ENCODE data around the gene PNKP. TPM values are rescaled to one million over a fixed set of nuclear protein-coding genes. Genes with fewer than 3 reads are reported as not detected.

PNKP gene
- total and polyA plus RNA-seq, 10 of the 15 experiments (the other 5 are each of a cell fraction or from before 2014, with no cell fraction given): 2.9 to 82.3 (median 33.2) TPM

DNA sequence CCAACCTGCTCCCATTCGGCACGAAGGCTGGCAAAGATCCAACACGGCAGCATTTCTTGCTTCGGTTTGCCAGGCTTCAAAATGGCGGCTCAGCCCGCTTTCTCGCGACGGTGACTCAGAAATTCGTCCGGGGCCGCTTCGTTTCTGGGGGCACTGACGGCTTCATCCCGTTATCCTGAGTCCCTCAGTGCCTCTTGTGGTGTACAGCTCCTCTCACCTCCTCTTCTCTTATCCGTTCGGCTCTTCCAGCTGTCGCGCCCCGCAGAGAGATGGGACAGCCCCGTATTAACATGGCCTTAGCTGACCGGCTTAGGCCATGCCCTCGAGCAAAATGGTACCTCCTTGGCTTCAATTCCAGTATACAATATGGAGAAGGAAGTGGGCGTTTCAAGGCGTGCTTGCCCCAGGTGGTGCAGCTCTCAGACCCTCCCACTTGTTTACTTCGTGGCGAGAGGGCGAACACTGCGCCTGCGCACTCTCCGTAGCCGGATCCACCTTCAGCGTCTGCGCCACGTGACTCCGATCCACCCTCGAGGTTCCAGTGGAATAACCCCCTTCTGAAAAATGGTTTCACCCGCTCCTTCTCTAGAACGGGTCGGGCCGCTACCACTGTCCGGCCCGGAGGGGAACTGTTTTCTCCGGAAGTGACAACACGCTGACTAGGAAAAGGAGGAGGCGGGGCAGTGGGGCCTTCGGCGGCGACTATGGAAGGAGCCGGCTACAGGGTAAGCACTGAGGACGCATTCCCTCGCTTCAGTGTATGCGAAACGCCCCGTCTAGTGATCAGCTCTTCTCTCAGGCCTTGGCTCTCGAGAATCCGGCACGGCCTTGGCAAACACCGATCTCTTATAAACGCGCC is 9.9 kb upstream of the PNKP start, which contains the start of the genes AKT1S1 and TBC1D17 (continued):
- no peak for TF ChIP-seq NR2C2 (IDR thresholded peaks at IDR 0.05; ENCODE audit: borderline replicate concordance, control insufficient read depth, insufficient read length, low read depth)
- TF ChIP-seq SREBF2 (IDR thresholded peaks at IDR 0.05; ENCODE audit: low read length): no peak
- TF ChIP-seq SUPT20H (IDR thresholded peaks at IDR 0.05; ENCODE audit: borderline replicate concordance, control insufficient read depth, low read depth, low read length): no peak
- TF ChIP-seq RCOR1 (conservative IDR thresholded peaks at IDR 0.05; ENCODE audit: low read depth, low read length): 0 out of 2 replicates have a peak, but pooled peaks have one; percentile 18
- TF ChIP-seq, protein P1, sequence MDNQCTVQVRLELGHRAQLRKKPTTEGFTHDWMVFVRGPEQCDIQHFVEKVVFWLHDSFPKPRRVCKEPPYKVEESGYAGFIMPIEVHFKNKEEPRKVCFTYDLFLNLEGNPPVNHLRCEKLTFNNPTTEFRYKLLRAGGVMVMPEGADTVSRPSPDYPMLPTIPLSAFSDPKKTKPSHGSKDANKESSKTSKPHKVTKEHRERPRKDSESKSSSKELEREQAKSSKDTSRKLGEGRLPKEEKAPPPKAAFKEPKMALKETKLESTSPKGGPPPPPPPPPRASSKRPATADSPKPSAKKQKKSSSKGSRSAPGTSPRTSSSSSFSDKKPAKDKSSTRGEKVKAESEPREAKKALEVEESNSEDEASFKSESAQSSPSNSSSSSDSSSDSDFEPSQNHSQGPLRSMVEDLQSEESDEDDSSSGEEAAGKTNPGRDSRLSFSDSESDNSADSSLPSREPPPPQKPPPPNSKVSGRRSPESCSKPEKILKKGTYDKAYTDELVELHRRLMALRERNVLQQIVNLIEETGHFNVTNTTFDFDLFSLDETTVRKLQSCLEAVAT (IDR thresholded peaks at IDR 0.05): peak; percentile 87
- TF ChIP-seq NFYB (IDR thresholded peaks at IDR 0.05; ENCODE audit: insufficient read depth, low read depth, low read length): no peak
- no peak for TF ChIP-seq BCL11A (IDR thresholded peaks at IDR 0.05; ENCODE audit: low read depth, low read length)
- TF ChIP-seq MYB (IDR thresholded peaks at IDR 0.05; ENCODE audit: borderline replicate concordance, low read depth, low read length): no peak
- TF ChIP-seq PAX8 (IDR thresholded peaks at IDR 0.05): no peak
- TF ChIP-seq, protein P2, sequence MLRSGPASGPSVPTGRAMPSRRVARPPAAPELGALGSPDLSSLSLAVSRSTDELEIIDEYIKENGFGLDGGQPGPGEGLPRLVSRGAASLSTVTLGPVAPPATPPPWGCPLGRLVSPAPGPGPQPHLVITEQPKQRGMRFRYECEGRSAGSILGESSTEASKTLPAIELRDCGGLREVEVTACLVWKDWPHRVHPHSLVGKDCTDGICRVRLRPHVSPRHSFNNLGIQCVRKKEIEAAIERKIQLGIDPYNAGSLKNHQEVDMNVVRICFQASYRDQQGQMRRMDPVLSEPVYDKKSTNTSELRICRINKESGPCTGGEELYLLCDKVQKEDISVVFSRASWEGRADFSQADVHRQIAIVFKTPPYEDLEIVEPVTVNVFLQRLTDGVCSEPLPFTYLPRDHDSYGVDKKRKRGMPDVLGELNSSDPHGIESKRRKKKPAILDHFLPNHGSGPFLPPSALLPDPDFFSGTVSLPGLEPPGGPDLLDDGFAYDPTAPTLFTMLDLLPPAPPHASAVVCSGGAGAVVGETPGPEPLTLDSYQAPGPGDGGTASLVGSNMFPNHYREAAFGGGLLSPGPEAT (IDR thresholded peaks at IDR 0.05; ENCODE audit: low read depth): peak; percentile 55; the same call in 1 of the 2 replicates
- TF ChIP-seq ZNF207 (IDR thresholded peaks at IDR 0.05; ENCODE audit: borderline replicate concordance): peak; percentile 91
- no peak for TF ChIP-seq WRNIP1 (IDR thresholded peaks at IDR 0.05; ENCODE audit: borderline replicate concordance, low read depth, low read length)
- peak; percentile 66; the same call in 1 of the 2 replicates for TF ChIP-seq SPI1 (IDR thresholded peaks at IDR 0.05; ENCODE audit: borderline replicate concordance, insufficient read depth, low read depth, low read length)
- TF ChIP-seq FOS (IDR thresholded peaks at IDR 0.05; ENCODE audit: borderline replicate concordance, extremely low read depth, insufficient read length): no peak
- TF ChIP-seq NFXL1 (IDR thresholded peaks at IDR 0.05; ENCODE audit: borderline replicate concordance): no peak
- TF ChIP-seq SUZ12 (IDR thresholded peaks at IDR 0.05; ENCODE audit: unreplicated experiment): no peak
- peak; percentile 94 for TF ChIP-seq CHD2 (IDR thresholded peaks at IDR 0.05; ENCODE audit: borderline replicate concordance, low read depth, low read length)
- no peak for TF ChIP-seq PKNOX1 (IDR thresholded peaks at IDR 0.05)
- TF ChIP-seq GABPA (IDR thresholded peaks at IDR 0.05; ENCODE audit: low read depth): peak; percentile 88
- peak; percentile 83 for TF ChIP-seq SIN3A (IDR thresholded peaks at IDR 0.05; ENCODE audit: low read depth, low read length)
- TF ChIP-seq, protein P3, sequence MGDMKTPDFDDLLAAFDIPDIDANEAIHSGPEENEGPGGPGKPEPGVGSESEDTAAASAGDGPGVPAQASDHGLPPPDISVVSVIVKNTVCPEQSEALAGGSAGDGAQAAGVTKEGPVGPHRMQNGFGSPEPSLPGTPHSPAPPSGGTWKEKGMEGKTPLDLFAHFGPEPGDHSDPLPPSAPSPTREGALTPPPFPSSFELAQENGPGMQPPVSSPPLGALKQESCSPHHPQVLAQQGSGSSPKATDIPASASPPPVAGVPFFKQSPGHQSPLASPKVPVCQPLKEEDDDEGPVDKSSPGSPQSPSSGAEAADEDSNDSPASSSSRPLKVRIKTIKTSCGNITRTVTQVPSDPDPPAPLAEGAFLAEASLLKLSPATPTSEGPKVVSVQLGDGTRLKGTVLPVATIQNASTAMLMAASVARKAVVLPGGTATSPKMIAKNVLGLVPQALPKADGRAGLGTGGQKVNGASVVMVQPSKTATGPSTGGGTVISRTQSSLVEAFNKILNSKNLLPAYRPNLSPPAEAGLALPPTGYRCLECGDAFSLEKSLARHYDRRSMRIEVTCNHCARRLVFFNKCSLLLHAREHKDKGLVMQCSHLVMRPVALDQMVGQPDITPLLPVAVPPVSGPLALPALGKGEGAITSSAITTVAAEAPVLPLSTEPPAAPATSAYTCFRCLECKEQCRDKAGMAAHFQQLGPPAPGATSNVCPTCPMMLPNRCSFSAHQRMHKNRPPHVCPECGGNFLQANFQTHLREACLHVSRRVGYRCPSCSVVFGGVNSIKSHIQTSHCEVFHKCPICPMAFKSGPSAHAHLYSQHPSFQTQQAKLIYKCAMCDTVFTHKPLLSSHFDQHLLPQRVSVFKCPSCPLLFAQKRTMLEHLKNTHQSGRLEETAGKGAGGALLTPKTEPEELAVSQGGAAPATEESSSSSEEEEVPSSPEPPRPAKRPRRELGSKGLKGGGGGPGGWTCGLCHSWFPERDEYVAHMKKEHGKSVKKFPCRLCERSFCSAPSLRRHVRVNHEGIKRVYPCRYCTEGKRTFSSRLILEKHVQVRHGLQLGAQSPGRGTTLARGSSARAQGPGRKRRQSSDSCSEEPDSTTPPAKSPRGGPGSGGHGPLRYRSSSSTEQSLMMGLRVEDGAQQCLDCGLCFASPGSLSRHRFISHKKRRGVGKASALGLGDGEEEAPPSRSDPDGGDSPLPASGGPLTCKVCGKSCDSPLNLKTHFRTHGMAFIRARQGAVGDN (IDR thresholded peaks at IDR 0.05): no peak
